Forelimb muscle (tissue), 1 donor: ENCODE results near the gene UBE2S. TPM values are rescaled to one million over a fixed set of nuclear protein-coding genes. Genes with fewer than 3 reads are reported as not detected.
"Not testable (repeated sequence)": the region's sequence is repeated elsewhere in the genome, so short reads cannot be mapped to it uniquely, and the experiment has no call there.

Experiments used
- DNase-seq: peaks from one replicate; pipeline ENCODE4 v3.0.0-alpha.2; 2013; ENCODE audit warnings: low read depth
- polyA plus RNA-seq: library from polyadenylated mRNA; unstranded; fragments of 120-200 nt; gene quantifications from one replicate; pipeline ENCODE4 v1.2.1, GENCODE V29; 2013; ENCODE audit not compliant: insufficient read length

Gene UBE2S
- polyA plus RNA-seq, 1 donor: 41.0 TPM

- no peak for DNase-seq
These were observed 1.3 kb downstream of the UBE2S start for GRCh38 chr19:55406091-55406825.

- DNase-seq: no peak
These were observed 1.9 kb downstream of the UBE2S start for GRCh38 chr19:55405638-55406037.

GRCh38 chr19:55402509-55402908 is 5.1 kb downstream of the UBE2S start:
- no peak for DNase-seq

GRCh38 chr19:55401390-55401789 is 6.2 kb downstream of the UBE2S start:
- DNase-seq: not testable (repeated sequence)

- DNase-seq: no peak
These were observed 7.1 kb downstream of the UBE2S start for GRCh38 chr19:55400281-55401087.

GRCh38 chr19:55398200-55398925 is 9.2 kb downstream of the UBE2S start:
- DNase-seq: no peak

GRCh38 chr19:55392820-55393761 is 14.5 kb downstream of the UBE2S start:
- no peak for DNase-seq

- no peak for DNase-seq
These were observed 15.6 kb downstream of the UBE2S start for GRCh38 chr19:55391702-55392615.

- DNase-seq: no peak
These were observed 16.4 kb downstream of the UBE2S start for GRCh38 chr19:55391191-55391670.

- no peak for DNase-seq
These were observed 17.1 kb downstream of the UBE2S start for GRCh38 chr19:55390461-55390880.

GRCh38 chr19:55389386-55390317 is 17.9 kb downstream of the UBE2S start:
- DNase-seq: no peak

- no peak for DNase-seq
These were observed 19.7 kb downstream of the UBE2S start for GRCh38 chr19:55387736-55388497.

- no peak for DNase-seq
These were observed 21.1 kb downstream of the UBE2S start for GRCh38 chr19:55386493-55386971.

GRCh38 chr19:55385724-55386492 is 21.7 kb downstream of the UBE2S start, which contains the start of gene RPL28:
RPL28 (plus strand) TSS chr19:55385932; CDS start chr19:55386358, 426 bp downstream.
- DNase-seq: peak; percentile 98

- peak; percentile 94 for DNase-seq
These were observed 22.5 kb downstream of the UBE2S start for GRCh38 chr19:55384920-55385723.
